Peyer's patch (tissue), 4 donors: ENCODE measurements around the gene IL17RD. TPM values are rescaled to one million over a fixed set of nuclear protein-coding genes. Genes with fewer than 3 reads are reported as not detected.

Experiments
- DNase-seq, 3 donors: peaks; one replicate each; pipeline ENCODE4 v3.0.0-alpha.2; 2017 to 2019
- H3K27ac ChIP-seq, 4 donors: fragments of 200-600 bp; sonication (generic); one replicate each; pipeline ENCODE4 v1.5.1; 2016 to 2019
- H3K27me3 ChIP-seq, 2 donors: fragments of 200-600 bp; sonication (generic); one replicate each; pipeline ENCODE4 v1.5.1; 2019
- H3K36me3 ChIP-seq, 3 donors: fragments of 200-600 bp; sonication (generic); one replicate each; pipeline ENCODE4 v1.5.1; 2016 to 2019
- H3K4me1 ChIP-seq, 4 donors: fragments of 200-600 bp; sonication (generic); one replicate each; pipeline ENCODE4 v1.5.1; 2016 to 2019
- H3K4me3 ChIP-seq, 4 donors: fragments of 200-600 bp; sonication (generic); 1 replicate in 3 of 4; 2 replicates in 1 of 4; pipeline ENCODE4 v1.5.1; 2016 to 2019; ENCODE audit warnings: mild to moderate bottlenecking in 1 of 4
- H3K9me3 ChIP-seq, 4 donors: fragments of 200-600 bp; sonication (generic); one replicate each; pipeline ENCODE4 v1.5.1; 2016 to 2019; ENCODE audit warnings: mild to moderate bottlenecking in 1 of 4
- CTCF ChIP-seq, 6 experiments: fragments of 450-650 bp in 4 of 6; fragments of 200-600 bp in 2 of 6; sonication (generic) in 1 of 6; IDR thresholded peaks; one replicate each; pipeline ENCODE4 v1.5.1; 2017 to 2019; ENCODE audit warnings: antibody characterized with exemption in 6 of 6, mild to moderate bottlenecking in 3 of 6, moderate library complexity in 1 of 6
- POLR2A ChIP-seq, 2 donors: fragments of 450-650 bp; IDR thresholded peaks; one replicate each; pipeline ENCODE4 v1.5.1; 2017; ENCODE audit warnings: antibody characterized with exemption in 2 of 2, mild to moderate bottlenecking in 2 of 2, moderate library complexity in 2 of 2
- total RNA-seq, 4 donors: library from RNA; depleted of rRNA; stranded (reverse); fragments of >200 nt; gene quantifications; one replicate each; pipeline ENCODE4 v1.1.0, GENCODE V29; 2016

IL17RD gene
- total RNA-seq, 4 donors from 2014 or later, result 0.88 to 5.8 (median 2.1) TPM

GRCh38 chr3:57164217-57164656, 916 bp downstream of the IL17RD start:
- peak overlapping the region in 3 of 4 donors; percentile 16 to 43 (median 31) for H3K27ac ChIP-seq

GRCh38 chr3:57163751-57164150, 1.4 kb downstream of the IL17RD start:
- peak overlapping the region in 1 of 4 donors; percentile 78 for H3K4me3 ChIP-seq
- no peaks in the 10 kb centered on the region for H3K9me3 ChIP-seq
- no peak for DNase-seq
- no peaks in the 10 kb centered on the region for H3K27me3 ChIP-seq
- H3K27ac ChIP-seq, result peak overlapping the region in 1 of 4 donors; percentile 43
- TF ChIP-seq POLR2A (IDR thresholded peaks at IDR 0.05) (no peak), CTCF (IDR thresholded peaks at IDR 0.05) (no peak)
- no peaks in the 10 kb centered on the region for H3K36me3 ChIP-seq
- H3K4me1 ChIP-seq, result peaks cover 0 to 18% (median 11%) of the 10 kb centered on the region in 4 donors

More at GRCh38 chr3:57164217-57164656, 916 bp downstream of the IL17RD start:
- H3K4me1 ChIP-seq, result peaks cover 0 to 16% (median 11%) of the 10 kb centered on the region in 4 donors
- H3K36me3 ChIP-seq, result no peaks in the 10 kb centered on the region
- H3K9me3 ChIP-seq, result no peaks in the 10 kb centered on the region
- peak overlapping the region; percentile 52 to 78 (median 70) for H3K4me3 ChIP-seq
- H3K27me3 ChIP-seq, result no peaks in the 10 kb centered on the region
- no peak for DNase-seq
- no peak for TF ChIP-seq POLR2A (IDR thresholded peaks at IDR 0.05)
- TF ChIP-seq CTCF (IDR thresholded peaks at IDR 0.05), result no peak

- H3K4me3 ChIP-seq, result no peak overlapping the region
- no peaks in the 10 kb centered on the region for H3K36me3 ChIP-seq
- H3K27ac ChIP-seq, result no peak overlapping the region
- H3K27me3 ChIP-seq, result no peaks in the 10 kb centered on the region
- no peak for DNase-seq
- H3K4me1 ChIP-seq, result peaks cover 0 to 18% (median 11%) of the 10 kb centered on the region in 4 donors
- H3K9me3 ChIP-seq, result no peaks in the 10 kb centered on the region
- TF ChIP-seq POLR2A (IDR thresholded peaks at IDR 0.05), result no peak
- TF ChIP-seq CTCF (IDR thresholded peaks at IDR 0.05), result no peak
These were observed 3.2 kb downstream of the IL17RD start for GRCh38 chr3:57161915-57162314.

GRCh38 chr3:57160765-57161538, 4.2 kb downstream of the IL17RD start:
- no peak for DNase-seq
- H3K4me1 ChIP-seq, result peaks cover 0 to 18% (median 11%) of the 10 kb centered on the region in 4 donors
- no peak overlapping the region for H3K27ac ChIP-seq
- H3K9me3 ChIP-seq, result no peaks in the 10 kb centered on the region
- no peak for TF ChIP-seq POLR2A (IDR thresholded peaks at IDR 0.05)
- TF ChIP-seq CTCF (IDR thresholded peaks at IDR 0.05), result no peak
- H3K27me3 ChIP-seq, result no peaks in the 10 kb centered on the region
- no peaks in the 10 kb centered on the region for H3K36me3 ChIP-seq
- H3K4me3 ChIP-seq, result no peak overlapping the region

GRCh38 chr3:57160076-57160764, 4.9 kb downstream of the IL17RD start:
- Histone ChIP-seq H3K27ac (peak overlapping the region in 1 of 4 donors; percentile 8), H3K27me3 (no peaks in the 10 kb centered on the region), H3K4me1 (peaks cover 0 to 18% (median 11%) of the 10 kb centered on the region in 4 donors), H3K9me3 (no peaks in the 10 kb centered on the region), H3K4me3 (no peak overlapping the region), H3K36me3 (no peaks in the 10 kb centered on the region)
- DNase-seq, result no peak
- TF ChIP-seq CTCF (IDR thresholded peaks at IDR 0.05) (no peak), POLR2A (IDR thresholded peaks at IDR 0.05) (no peak)
